Naive thymus-derived CD4-positive, alpha-beta T cell (primary cell): Measurements from ENCODE around the gene SLC6A18. TPM values are rescaled to one million over a fixed set of nuclear protein-coding genes. Genes with fewer than 3 reads are reported as not detected.

Experiments
- ATAC-seq: fragments of 150-1000 bp; cut with Tn5 transposase; 2 replicates; pipeline ENCODE4 v1.10.0; 2021; ENCODE audit warnings: mild to moderate bottlenecking, moderate library complexity
- CTCF ChIA-PET: fragments of 350-600 bp; sonication (Branson Sonifier 250); formaldehyde crosslinking; loops from one replicate; lab custom pipeline; 2021; ENCODE audit warnings: antibody characterized with exemption; lab: Charles Lee
- POLR2A ChIA-PET: fragments of 350-600 bp; sonication (Branson Sonifier 250); formaldehyde crosslinking; loops from one replicate; lab custom pipeline; 2021; ENCODE audit warnings: antibody characterized with exemption, inconsistent platforms; lab: Charles Lee
- DNase-seq, 9 donors: peaks; one replicate each; pipeline versions ENCODE4 v3.0.0 to v3.0.0-alpha.2; 2020 to 2022; ENCODE audit warnings: mixed read lengths in 1 of 9
- H3K27ac ChIP-seq: one replicate; pipeline ENCODE4 v1.7.0; 2013; ENCODE audit warnings: mild to moderate bottlenecking, low read depth, low read length, moderate library complexity
- H3K27me3 ChIP-seq, 2 donors: one replicate each; pipeline ENCODE4 v1.7.0; 2013; ENCODE audit warnings: low read length in 2 of 2, mild to moderate bottlenecking in 2 of 2, moderate library complexity in 2 of 2; ENCODE audit not compliant: control insufficient read depth in 2 of 2, insufficient read depth in 2 of 2
- H3K36me3 ChIP-seq, 3 experiments: 1 replicate in 2 of 3; 2 replicates in 1 of 3; pipeline ENCODE4 v1.7.0; 2013; ENCODE audit warnings: low read length in 3 of 3, mild to moderate bottlenecking in 3 of 3, moderate library complexity in 1 of 3; ENCODE audit not compliant: insufficient read depth in 3 of 3, control insufficient read depth in 2 of 3
- H3K4me1 ChIP-seq, 2 donors: one replicate each; pipeline ENCODE4 v1.7.0; 2013; ENCODE audit warnings: low read length in 2 of 2, mild to moderate bottlenecking in 2 of 2, moderate library complexity in 1 of 2; ENCODE audit not compliant: control insufficient read depth in 2 of 2, insufficient read depth in 2 of 2
- H3K4me3 ChIP-seq: 2 replicates; pipeline ENCODE4 v1.7.0; 2013; ENCODE audit warnings: mild to moderate bottlenecking, low read length
- H3K9me3 ChIP-seq, 3 experiments: 1 replicate in 2 of 3; 2 replicates in 1 of 3; pipeline ENCODE4 v1.7.0; 2013; ENCODE audit warnings: low read length in 3 of 3; ENCODE audit not compliant: control insufficient read depth in 2 of 3
- H3K27ac Mint-ChIP-seq, 9 donors: one replicate each; pipeline ENCODE4 v1.8.0; 2020 to 2022; ENCODE audit warnings: mixed read lengths in 9 of 9, mild to moderate bottlenecking in 8 of 9, moderate library complexity in 5 of 9, inconsistent platforms in 2 of 9
- H3K27me3 Mint-ChIP-seq, 5 donors: one replicate each; pipeline ENCODE4 v1.8.0; 2021 to 2022; ENCODE audit warnings: mixed read lengths in 5 of 5, mild to moderate bottlenecking in 1 of 5
- H3K36me3 Mint-ChIP-seq, 5 donors: one replicate each; pipeline ENCODE4 v1.8.0; 2020 to 2022; ENCODE audit warnings: mixed read lengths in 5 of 5, mild to moderate bottlenecking in 3 of 5, inconsistent platforms in 1 of 5
- H3K4me1 Mint-ChIP-seq, 7 donors: one replicate each; pipeline ENCODE4 v1.8.0; 2020 to 2022; ENCODE audit warnings: mixed read lengths in 7 of 7, mild to moderate bottlenecking in 3 of 7, inconsistent platforms in 1 of 7
- H3K4me3 Mint-ChIP-seq, 10 donors: one replicate each; pipeline ENCODE4 v1.8.0; 2020 to 2022; ENCODE audit warnings: mild to moderate bottlenecking in 10 of 10, mixed read lengths in 10 of 10, moderate library complexity in 6 of 10, inconsistent platforms in 2 of 10
- H3K9me3 Mint-ChIP-seq, 11 donors: one replicate each; pipeline ENCODE4 v1.8.0; 2020 to 2022; ENCODE audit warnings: mixed read lengths in 11 of 11, mild to moderate bottlenecking in 4 of 11, inconsistent platforms in 1 of 11, moderate library complexity in 1 of 11
- intact Hi-C, 2 donors: fragments of 100-400 bp; cut with micrococcal nuclease; formaldehyde crosslinking; loops; one replicate each; pipeline ENCODE4 v1.15.1; 2023
- polyA plus RNA-seq, 2 donors: library from polyadenylated mRNA; unstranded; fragments of 300-500 nt; fragmentation: Illumina TruSeq; gene quantifications; one replicate each; pipeline ENCODE4 v1.2.3, GENCODE V29; 2021
- total RNA-seq, 6 experiments: library from RNA in 5 of 6; stranded (reverse) in 5 of 6; gene quantifications; 1 replicate in 5 of 6; 2 replicates in 1 of 6; pipeline ENCODE4 v1.2.3 and lab custom pipeline; 2021 to 2026

SLC6A18 gene
- total and polyA plus RNA-seq, 7 experiments from 2014 or later = not detected

GRCh38 chr5:1294206-1294834 is 69.1 kb downstream of the SLC6A18 start:
- Mint-ChIP-seq H3K4me3 (peak overlapping the region in 2 of 10 donors; percentile 34 to 62), H3K9me3 (no peaks in the 10 kb centered on the region)

GRCh38 chr5:1294835-1295649 is 69.9 kb downstream of the SLC6A18 start, which contains the start of gene TERT:
TERT (minus strand) TSS chr5:1295068; CDS start chr5:1294989, 79 bp downstream.
- Histone ChIP-seq H3K4me1 (peaks cover 0 to 11% of the 10 kb centered on the region in 2 donors), H3K36me3 (no peaks in the 10 kb centered on the region), H3K9me3 (no peaks in the 10 kb centered on the region), H3K27ac (no peak within 1 kb of the TSS), H3K4me3 (no peak within 1 kb of the TSS), H3K27me3 (no peaks in the 10 kb centered on the region)
- ChIA-PET POLR2A (interaction anchor here (0.8 to 3.2 kb wide), 7 partner anchors 14 to 90 kb away, joined by 3 to 31 read pairs (median 5); partner anchors contain the start of gene CLPTM1L), CTCF (interaction anchor here (1.1 to 1.4 kb wide), 2 partner anchors 18 to 21 kb away, joined by 4 to 6 read pairs; no protein-coding TSS in a partner anchor)
- Mint-ChIP-seq H3K4me1 (peaks cover 0 to 15% (median 4%) of the 10 kb centered on the region in 7 donors), H3K9me3 (no peaks in the 10 kb centered on the region), H3K27me3 (peaks cover 0 to 6% (median 0%) of the 10 kb centered on the region in 5 donors), H3K36me3 (no peaks in the 10 kb centered on the region), H3K4me3 (peak within 1 kb of the TSS in 9 of 10 donors; percentile 45 to 66 (median 59)), H3K27ac (no peak within 1 kb of the TSS)
- ATAC-seq (peak; percentile 91), DNase-seq (peak; percentile 50 to 81 (median 74))
- intact Hi-C loops = loop anchor here (1.0 to 2.0 kb wide), 5 partner anchors 20 to 91 kb away; partner anchors contain the start of gene CLPTM1L (in 2 of the 2)

More at GRCh38 chr5:1294206-1294834, 69.1 kb downstream of the SLC6A18 start:
- peaks cover 0 to 9% (median 4%) of the 10 kb centered on the region in 7 donors for H3K4me1 Mint-ChIP-seq
- H3K4me3 ChIP-seq = no peak overlapping the region
- H3K27me3 Mint-ChIP-seq = peaks cover 0 to 4% (median 0%) of the 10 kb centered on the region in 5 donors
- H3K27ac Mint-ChIP-seq = no peak overlapping the region
- POLR2A ChIA-PET = interaction anchor here (0.8 to 3.2 kb wide), 6 partner anchors 14 to 92 kb away, joined by 3 to 31 read pairs (median 4); partner anchors contain the start of gene CLPTM1L
- CTCF ChIA-PET = interaction anchor here (1.1 kb wide), 1 partner anchor 22 kb away, joined by 4 read pairs; no protein-coding TSS in a partner anchor
- H3K27ac ChIP-seq = no peak overlapping the region
- H3K9me3 ChIP-seq = no peaks in the 10 kb centered on the region
- H3K27me3 ChIP-seq = no peaks in the 10 kb centered on the region
- DNase-seq (no peak), ATAC-seq (no peak)
- H3K36me3 Mint-ChIP-seq = no peaks in the 10 kb centered on the region
- intact Hi-C loops = loop anchor here (2.0 kb wide), 2 partner anchors 40 to 50 kb away; partner anchors contain the start of gene CLPTM1L (in 1 of the 2)
- peaks cover 0 to 11% of the 10 kb centered on the region in 2 donors for H3K4me1 ChIP-seq
- H3K36me3 ChIP-seq = no peaks in the 10 kb centered on the region

- Histone ChIP-seq H3K27me3 (no peaks in the 10 kb centered on the region), H3K27ac (no peak overlapping the region), H3K9me3 (no peaks in the 10 kb centered on the region), H3K4me3 (no peak overlapping the region), H3K36me3 (no peaks in the 10 kb centered on the region), H3K4me1 (peaks cover 0 to 11% of the 10 kb centered on the region in 2 donors)
- Mint-ChIP-seq H3K4me1 (peaks cover 0 to 15% (median 4%) of the 10 kb centered on the region in 7 donors), H3K9me3 (no peaks in the 10 kb centered on the region), H3K4me3 (peak overlapping the region in 9 of 10 donors; percentile 45 to 66 (median 59)), H3K36me3 (no peaks in the 10 kb centered on the region), H3K27ac (no peak overlapping the region), H3K27me3 (peaks cover 0 to 6% (median 0%) of the 10 kb centered on the region in 5 donors)
- DNase-seq (peak in 1 of 9 donors; percentile 19), ATAC-seq (no peak)
- ChIA-PET CTCF (interaction anchor here (1.1 to 1.4 kb wide), 2 partner anchors 17 to 20 kb away, joined by 4 to 6 read pairs; no protein-coding TSS in a partner anchor), POLR2A (interaction anchor here (1.2 to 3.2 kb wide), 5 partner anchors 15 to 90 kb away, joined by 3 to 31 read pairs (median 6); no protein-coding TSS in a partner anchor)
- intact Hi-C loops = loop anchor here (1.0 to 2.0 kb wide), 6 partner anchors 17 to 91 kb away; partner anchors contain the start of gene CLPTM1L (in 2 of the 2)
Observed at GRCh38 chr5:1295650-1296037, 70.5 kb downstream of the SLC6A18 start.

Other genes with a start within 250 kb of the SLC6A18 start
- gene NKD2, start 216.6 kb upstream of the SLC6A18 start, total RNA-seq = 1 to 10 TPM in 1 of 5 experiments, not detected in 4; 4.8 TPM
- not detected for gene NKD2, start 216.6 kb upstream of the SLC6A18 start, polyA plus RNA-seq
- 100 to 1,000 TPM in 1 of 5 experiments, 10 to 100 TPM in 4; 45.3 to 101 (median 64.5) TPM for gene SLC12A7, start 113.3 kb upstream of the SLC6A18 start, total RNA-seq
- 10 to 100 TPM in 1 of 2 donors, 1 to 10 TPM in 1; 6.4 to 30.5 TPM for gene SLC12A7, start 113.3 kb upstream of the SLC6A18 start, polyA plus RNA-seq
- not detected for gene SLC6A19, start 23.8 kb upstream of the SLC6A18 start, total RNA-seq
- gene SLC6A19, start 23.8 kb upstream of the SLC6A18 start, polyA plus RNA-seq = not detected
- gene TERT, start 69.7 kb downstream of the SLC6A18 start, total RNA-seq = 1 to 10 TPM in 3 of 5 experiments, under 1 TPM in 2; 0.13 to 3.3 (median 1.8) TPM
- gene TERT, start 69.7 kb downstream of the SLC6A18 start, polyA plus RNA-seq = under 1 TPM in 1 of 2 donors, not detected in 1; 0.23 TPM
- 100 to 1,000 TPM in 1 of 5 experiments, 10 to 100 TPM in 4; 64.9 to 104 (median 71.9) TPM for gene CLPTM1L, start 119.7 kb downstream of the SLC6A18 start, total RNA-seq
- gene CLPTM1L, start 119.7 kb downstream of the SLC6A18 start, polyA plus RNA-seq = 10 to 100 TPM; 27.7 to 49.3 TPM
- gene SLC6A3, start 220.1 kb downstream of the SLC6A18 start, total RNA-seq = under 1 TPM in 1 of 5 experiments, not detected in 4; 0.07 TPM
- not detected for gene SLC6A3, start 220.1 kb downstream of the SLC6A18 start, polyA plus RNA-seq